HG03432 (cell line): ENCODE results near the gene ADAMTS13.
A peak's percentile ranks its signal among the peaks of the same experiment; 100 is the strongest.
"Not testable (repeated sequence)": the region's sequence is repeated elsewhere in the genome, so short reads cannot be mapped to it uniquely, and the experiment has no call there.

Experiments
- ATAC-seq: cut with Tn5 transposase; IDR thresholded peaks from one replicate; pipeline ENCODE4 v1.9.1; 2021; ENCODE audit warnings: mild to moderate bottlenecking, moderate library complexity; ENCODE audit not compliant: unreplicated experiment

The ADAMTS13 gene

GRCh38 chr9:133391449-133391848 lies 30.7 kb upstream of the ADAMTS13 start:
- ATAC-seq: not testable (repeated sequence)

- not testable (repeated sequence) for ATAC-seq
Observed at GRCh38 chr9:133392308-133392707, 29.9 kb upstream of the ADAMTS13 start.

GRCh38 chr9:133393399-133393798 lies 28.8 kb upstream of the ADAMTS13 start:
- no peak for ATAC-seq

GRCh38 chr9:133394687-133395271 lies 27.4 kb upstream of the ADAMTS13 start:
- ATAC-seq: no peak

- ATAC-seq: no peak
Observed at GRCh38 chr9:133396952-133397351, 25.2 kb upstream of the ADAMTS13 start.

- no peak for ATAC-seq
Observed at GRCh38 chr9:133397370-133397769, 24.8 kb upstream of the ADAMTS13 start.

GRCh38 chr9:133397895-133398294 lies 24.3 kb upstream of the ADAMTS13 start:
- ATAC-seq: no peak

- ATAC-seq: no peak
Observed at GRCh38 chr9:133400292-133400691, 21.9 kb upstream of the ADAMTS13 start.

GRCh38 chr9:133401588-133401987 lies 20.6 kb upstream of the ADAMTS13 start:
- ATAC-seq: no peak

GRCh38 chr9:133402689-133403088 lies 19.5 kb upstream of the ADAMTS13 start:
- ATAC-seq: no peak

- ATAC-seq: no peak
Observed at GRCh38 chr9:133403766-133404453, 18.3 kb upstream of the ADAMTS13 start.

- no peak for ATAC-seq
Observed at GRCh38 chr9:133404454-133405002, 17.6 kb upstream of the ADAMTS13 start.

GRCh38 chr9:133405508-133406438 lies 16.4 kb upstream of the ADAMTS13 start:
- ATAC-seq: no peak

GRCh38 chr9:133406480-133407307 lies 15.5 kb upstream of the ADAMTS13 start:
- peak; percentile 67 for ATAC-seq

GRCh38 chr9:133408042-133408441 lies 14.1 kb upstream of the ADAMTS13 start:
- ATAC-seq: no peak

- ATAC-seq: no peak
Observed at GRCh38 chr9:133415170-133415569, 7.0 kb upstream of the ADAMTS13 start.

- ATAC-seq: peak; percentile 76
Observed at GRCh38 chr9:133417541-133418461, 4.4 kb upstream of the ADAMTS13 start, which contains the start of gene REXO4. Gene REXO4 (minus strand): TSS chr9:133418010. CDS start chr9:133417844, 166 bp downstream.

- no peak for ATAC-seq
Observed at GRCh38 chr9:133419005-133419404, 3.2 kb upstream of the ADAMTS13 start.

- no peak for ATAC-seq
Observed at GRCh38 chr9:133420392-133420827, 1.8 kb upstream of the ADAMTS13 start.
